Gastroesophageal sphincter (tissue), 4 donors: ENCODE measurements around the gene HOMER2. TPM values are rescaled to one million over a fixed set of nuclear protein-coding genes. Genes with fewer than 3 reads are reported as not detected.

Experiments used
- ATAC-seq: fragments of 150-250 bp; one replicate; pipeline ENCODE4 v1.9.1; 2016; ENCODE audit warnings: mild to moderate bottlenecking, moderate library complexity
- H3K27ac ChIP-seq, 4 donors: fragments of 200-600 bp; sonication (generic) in 3 of 4; 1 replicate in 3 of 4; 2 replicates in 1 of 4; pipeline ENCODE4 v1.5.1; 2016 to 2019
- H3K27me3 ChIP-seq: fragments of 200-600 bp; sonication (generic); one replicate; pipeline ENCODE4 v1.5.1; 2019
- H3K36me3 ChIP-seq, 2 donors: fragments of 200-600 bp; sonication (generic); one replicate each; pipeline ENCODE4 v1.5.1; 2019; ENCODE audit warnings: control low read depth in 1 of 2
- H3K4me1 ChIP-seq, 3 donors: fragments of 200-600 bp; sonication (generic); 1 replicate in 2 of 3; 2 replicates in 1 of 3; pipeline ENCODE4 v1.5.1; 2016 to 2019; ENCODE audit warnings: control low read depth in 2 of 3
- H3K4me3 ChIP-seq, 2 donors: fragments of 200-600 bp; sonication (generic); one replicate each; pipeline ENCODE4 v1.5.1; 2019; ENCODE audit warnings: mild to moderate bottlenecking in 1 of 2, moderate library complexity in 1 of 2
- H3K9me3 ChIP-seq, 3 donors: fragments of 200-600 bp; sonication (generic); one replicate each; pipeline ENCODE4 v1.5.1; 2017 to 2019; ENCODE audit warnings: control low read depth in 2 of 3
- CTCF ChIP-seq, 4 experiments: fragments of 200-600 bp in 2 of 4; fragments of 450-650 bp in 2 of 4; sonication (generic) in 1 of 4; IDR thresholded peaks; one replicate each; pipeline ENCODE4 v1.5.1; 2017 to 2019; ENCODE audit warnings: antibody characterized with exemption in 4 of 4, mild to moderate bottlenecking in 2 of 4, moderate library complexity in 2 of 4
- EP300 ChIP-seq: sonication (generic); formaldehyde crosslinking; IDR thresholded peaks from one replicate; pipeline ENCODE4 v1.6.1; 2017; ENCODE audit warnings: antibody characterized with exemption, mild to moderate bottlenecking
- POLR2A ChIP-seq, 2 donors: fragments of 450-650 bp; IDR thresholded peaks; one replicate each; pipeline ENCODE4 v1.6.1; 2017; ENCODE audit warnings: antibody characterized with exemption in 2 of 2, mild to moderate bottlenecking in 2 of 2, moderate library complexity in 1 of 2
- POLR2AphosphoS5 ChIP-seq: sonication (generic); formaldehyde crosslinking; IDR thresholded peaks from one replicate; pipeline ENCODE4 v1.6.1; 2017; ENCODE audit warnings: antibody characterized with exemption
- WGBS, 2 donors: methylation state at CpG; one replicate each; pipeline ENCODE4 v1.1.5; 2018; ENCODE audit warnings: low coverage in 1 of 2; 5-methylcytosine and 5-hydroxymethylcytosine counted together
- total RNA-seq, 4 donors: library from RNA; depleted of rRNA; stranded (reverse); fragments of >200 nt; gene quantifications; one replicate each; pipeline ENCODE4 v1.1.0, GENCODE V29; 2016

The HOMER2 gene
- total RNA-seq, 4 donors from 2014 or later = 12.0 to 26.8 (median 17.7) TPM

- no peak for ATAC-seq
- WGBS, 2 donors = 50 to 100% methylated on average over 1 of the region's 1 CpG
- H3K4me3 ChIP-seq = no peak overlapping the region
- no peaks in the 10 kb centered on the region for H3K36me3 ChIP-seq
- H3K4me1 ChIP-seq = peaks cover 0 to 8% (median 0%) of the 10 kb centered on the region in 3 donors
- no peaks in the 10 kb centered on the region for H3K27me3 ChIP-seq
- TF ChIP-seq POLR2A (IDR thresholded peaks at IDR 0.05) = no peak
- TF ChIP-seq EP300 = no peak
- TF ChIP-seq CTCF (IDR thresholded peaks at IDR 0.05) = no peak
- TF ChIP-seq POLR2AphosphoS5 = no peak
- H3K27ac ChIP-seq = no peak overlapping the region
- no peaks in the 10 kb centered on the region for H3K9me3 ChIP-seq
Observed at GRCh38 chr15:82804575-82804949, 148.0 kb downstream of the HOMER2 start.

- H3K27ac ChIP-seq = no peak overlapping the region
- 79% methylated on average over 2 of the region's 2 CpGs; no CpG with 5 or more reads in 1 of the 2 donors for WGBS, 2 donors
- TF ChIP-seq POLR2AphosphoS5 (no peak), EP300 (no peak), CTCF (IDR thresholded peaks at IDR 0.05) (no peak)
- no peaks in the 10 kb centered on the region for H3K9me3 ChIP-seq
- peaks cover 0 to 6% (median 0%) of the 10 kb centered on the region in 3 donors for H3K4me1 ChIP-seq
- H3K36me3 ChIP-seq = no peaks in the 10 kb centered on the region
- no peak for ATAC-seq
- H3K27me3 ChIP-seq = no peaks in the 10 kb centered on the region
- H3K4me3 ChIP-seq = no peak overlapping the region
Observed at GRCh38 chr15:82803793-82804574, 148.5 kb downstream of the HOMER2 start.

GRCh38 chr15:82802497-82802896 is 150.0 kb downstream of the HOMER2 start:
- ATAC-seq = no peak
- 63% methylated on average over 1 of the region's 1 CpG; no CpG with 5 or more reads in 1 of the 2 donors for WGBS, 2 donors
- Histone ChIP-seq H3K27ac (no peak overlapping the region), H3K4me1 (no peaks in the 10 kb centered on the region), H3K4me3 (no peak overlapping the region), H3K9me3 (no peaks in the 10 kb centered on the region), H3K36me3 (no peaks in the 10 kb centered on the region), H3K27me3 (no peaks in the 10 kb centered on the region)
- TF ChIP-seq POLR2A (IDR thresholded peaks at IDR 0.05) = no peak
- no peak for TF ChIP-seq EP300
- no peak for TF ChIP-seq CTCF (IDR thresholded peaks at IDR 0.05)
- no peak for TF ChIP-seq POLR2AphosphoS5

- Histone ChIP-seq H3K27ac (no peak overlapping the region), H3K27me3 (no peaks in the 10 kb centered on the region), H3K36me3 (no peaks in the 10 kb centered on the region), H3K4me1 (no peaks in the 10 kb centered on the region), H3K9me3 (peaks cover 0 to 1% (median 0%) of the 10 kb centered on the region in 3 donors), H3K4me3 (no peak overlapping the region)
- TF ChIP-seq POLR2AphosphoS5 = no peak
- no peak for TF ChIP-seq EP300
- TF ChIP-seq POLR2A (IDR thresholded peaks at IDR 0.05) = no peak
- no peak for TF ChIP-seq CTCF (IDR thresholded peaks at IDR 0.05)
- 60 to 73% methylated on average over 3 of the region's 7 CpGs for WGBS, 2 donors
- ATAC-seq = no peak
Observed at GRCh38 chr15:82799183-82799841, 153.2 kb downstream of the HOMER2 start.

Other genes starting within 250 kb of the HOMER2 start
- 1 to 10 TPM; 1.6 to 2.6 (median 2.0) TPM for gene AP3B2, start 242.8 kb downstream of the HOMER2 start, total RNA-seq
- gene FSD2, start 146.7 kb downstream of the HOMER2 start, total RNA-seq = not detected
- 10 to 100 TPM in 3 of 4 donors, 1 to 10 TPM in 1; 9.2 to 16.0 (median 11.5) TPM for gene WHAMM, start 143.1 kb downstream of the HOMER2 start, total RNA-seq
- 10 to 100 TPM; 15.9 to 29.1 (median 19.7) TPM for gene RAMAC, start 33.5 kb upstream of the HOMER2 start, total RNA-seq
- gene C15orf40, start 58.9 kb upstream of the HOMER2 start, total RNA-seq = 10 to 100 TPM in 2 of 4 donors, 1 to 10 TPM in 2; 6.9 to 20.5 (median 9.4) TPM
- gene BTBD1, start 114.5 kb upstream of the HOMER2 start, total RNA-seq = 10 to 100 TPM; 48.6 to 69.6 (median 60.5) TPM
- 1 to 10 TPM; 2.3 to 8.1 (median 5.2) TPM for gene TM6SF1, start 154.9 kb upstream of the HOMER2 start, total RNA-seq